Cerebellar nuclear complex (tissue), 1 donor: ENCODE results near the gene OR13C2.
"Not testable (repeated sequence)": the region's sequence is repeated elsewhere in the genome, so short reads cannot be mapped to it uniquely, and the experiment has no call there.

Experiments
- DNase-seq, 2 experiments: peaks; one replicate each; lab custom pipeline; 2025; lab: John Stamatoyannopoulos, UW

OR13C2 gene

DNA sequence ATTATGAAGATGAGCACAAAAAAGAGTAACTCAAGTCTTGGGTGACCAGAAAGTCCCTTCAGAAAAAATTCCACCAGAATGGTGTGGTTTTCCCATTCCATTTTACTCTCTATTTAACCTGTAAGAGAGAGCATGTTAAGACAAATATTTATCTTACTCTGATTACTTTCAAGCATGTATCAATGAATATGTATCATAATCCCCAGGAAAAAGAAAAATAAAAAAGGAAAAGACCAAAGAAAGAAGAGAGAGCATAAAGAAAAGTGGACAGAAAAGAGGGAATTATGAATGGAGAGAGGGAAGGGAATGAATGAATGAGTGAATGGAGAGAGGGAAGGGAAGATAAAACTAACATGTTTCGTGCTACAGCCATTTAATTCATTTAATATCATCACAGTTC is at the start of gene OR13C2:
Gene OR13C2 (minus strand): TSS at position 101 of the 400 bp plus-strand sequence. CDS start 0 bp downstream, at position 101.
- not testable (repeated sequence) for DNase-seq

DNA sequence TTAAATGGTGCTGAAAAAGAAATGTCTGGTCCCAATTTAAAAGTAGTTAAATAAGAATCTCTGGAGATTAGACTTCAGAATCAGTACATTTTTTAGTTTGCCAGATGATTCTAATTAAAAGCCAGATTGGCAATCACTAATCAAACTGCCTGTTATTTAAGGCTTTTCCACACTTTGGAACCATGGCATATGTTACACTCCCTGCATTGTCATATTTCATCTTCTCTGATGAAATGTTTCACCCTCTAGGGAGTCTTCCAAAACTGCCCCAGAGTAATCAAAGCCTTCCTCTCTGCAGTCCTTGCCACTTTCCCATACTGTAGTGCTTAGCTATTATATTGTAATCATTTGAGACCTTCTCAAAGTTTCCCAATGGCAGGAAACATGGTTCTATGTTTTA is 30.0 kb upstream of the OR13C2 start:
- DNase-seq: no peak

DNA sequence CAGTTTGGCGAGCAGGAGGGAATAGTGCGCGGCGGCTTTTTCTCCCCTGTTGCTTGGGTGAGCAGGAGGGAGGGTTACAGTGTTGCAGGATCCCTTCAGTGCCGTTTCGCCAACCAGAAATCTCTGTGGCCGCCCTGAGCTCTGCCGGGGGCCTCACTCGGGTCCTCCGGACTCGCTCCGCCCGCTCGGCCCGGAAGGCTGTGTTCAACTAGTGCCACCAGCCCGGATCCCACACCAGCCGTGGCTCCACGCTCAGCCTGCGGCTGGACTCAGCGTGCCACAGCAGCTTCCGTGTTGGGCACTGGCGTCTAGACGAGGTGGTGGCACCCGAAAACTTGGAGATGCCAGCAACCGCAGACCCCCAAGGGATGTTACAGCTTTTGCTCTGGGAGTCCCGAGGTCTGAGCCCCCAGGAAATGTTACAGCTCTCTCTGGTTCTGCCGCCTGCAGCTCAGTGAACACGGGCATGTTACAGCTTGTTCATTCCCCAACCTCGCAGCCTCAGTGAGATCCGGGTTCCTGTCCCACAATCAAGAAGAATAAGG is 28.6 kb upstream of the OR13C2 start:
- DNase-seq: no peak

DNA sequence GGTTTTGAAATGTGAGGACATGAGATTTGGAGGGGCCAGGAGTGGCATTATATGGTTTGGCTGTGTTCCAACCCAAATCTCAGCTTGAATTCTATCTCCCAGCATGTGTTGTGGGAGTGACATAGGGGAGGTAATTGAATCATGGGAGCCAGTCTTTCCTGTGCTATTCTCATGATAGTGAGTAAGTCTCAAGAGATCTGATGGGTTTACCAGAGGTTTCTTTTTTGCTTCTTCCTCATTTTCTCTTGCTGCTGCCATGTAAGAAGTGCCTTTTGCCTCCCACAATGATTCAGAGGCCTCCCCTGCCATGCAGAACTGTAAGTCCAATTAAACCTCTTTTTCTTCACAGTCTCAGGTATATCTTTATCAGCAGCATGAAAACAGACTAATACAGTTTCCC is 20.5 kb upstream of the OR13C2 start:
- not testable (repeated sequence) for DNase-seq

- DNase-seq: no peak
Observed at GRCh38 chr9:104618104-104618503, 12.7 kb upstream of the OR13C2 start, which contains the start of gene OR13C9. Gene OR13C9, minus strand, starts transcription at chr9:104618204. Its CDS starts 0 bp downstream, at chr9:104618204.

- DNase-seq: no peak
Observed at GRCh38 chr9:104617418-104617817, 12.0 kb upstream of the OR13C2 start.

GRCh38 chr9:104611213-104611612 is 5.8 kb upstream of the OR13C2 start:
- no peak for DNase-seq

DNA sequence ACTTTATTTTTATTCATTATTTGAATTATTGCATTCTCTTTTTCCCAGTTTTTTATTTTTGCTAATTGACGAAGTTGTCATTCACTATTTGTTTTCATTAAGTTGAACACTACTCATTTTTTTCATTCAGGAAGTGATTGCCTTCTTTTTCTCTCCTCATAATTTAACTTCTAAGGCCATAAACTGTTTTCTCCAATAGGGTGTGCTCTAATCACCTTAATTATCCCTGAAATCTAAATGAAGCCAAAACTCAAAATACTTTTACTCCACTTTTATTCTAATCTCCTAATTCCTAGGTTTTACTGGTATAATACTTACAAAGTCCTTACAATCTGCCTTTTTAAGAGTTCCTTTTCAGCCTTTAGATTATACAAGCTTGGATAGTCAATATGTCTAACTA is 2.9 kb upstream of the OR13C2 start:
- DNase-seq: no peak

DNA sequence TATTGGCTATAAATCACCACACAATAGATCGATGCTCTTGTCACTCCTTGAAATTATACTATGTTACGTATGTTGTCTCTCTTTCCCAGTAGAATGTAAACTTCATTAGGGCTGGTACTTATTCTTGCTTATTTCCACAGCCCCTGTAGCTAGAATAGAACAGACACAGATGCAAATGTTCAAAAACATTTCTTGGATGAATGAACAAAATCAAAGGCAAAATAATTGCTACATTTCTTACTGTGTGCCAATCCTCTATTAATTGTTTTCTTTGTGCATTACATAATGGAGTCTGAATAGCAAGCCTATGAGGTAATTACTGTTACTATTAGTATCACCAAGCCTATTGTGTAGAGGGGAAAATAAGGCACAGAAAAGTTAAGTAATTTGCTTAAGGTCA is 725 bp upstream of the OR13C2 start:
- no peak for DNase-seq

DNA sequence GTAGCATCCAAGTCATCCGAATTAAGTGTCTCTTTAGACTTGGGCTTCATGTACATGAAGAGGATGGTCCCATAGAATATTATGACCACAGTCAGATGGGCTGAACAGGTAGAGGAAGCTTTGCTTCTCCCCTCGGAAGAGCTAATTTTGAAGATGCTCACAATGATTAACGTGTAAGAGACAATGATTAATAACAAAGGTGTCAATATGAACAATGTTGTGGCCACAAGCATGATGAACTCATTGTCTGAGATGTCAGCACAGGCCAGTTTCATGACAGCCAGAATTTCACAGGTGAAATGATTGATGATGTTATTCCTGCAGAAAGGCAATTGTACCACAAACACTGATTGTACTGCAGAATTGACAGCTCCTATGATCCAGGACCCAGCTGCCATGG is 626 bp downstream of the OR13C2 start:
- no peak for DNase-seq

DNA sequence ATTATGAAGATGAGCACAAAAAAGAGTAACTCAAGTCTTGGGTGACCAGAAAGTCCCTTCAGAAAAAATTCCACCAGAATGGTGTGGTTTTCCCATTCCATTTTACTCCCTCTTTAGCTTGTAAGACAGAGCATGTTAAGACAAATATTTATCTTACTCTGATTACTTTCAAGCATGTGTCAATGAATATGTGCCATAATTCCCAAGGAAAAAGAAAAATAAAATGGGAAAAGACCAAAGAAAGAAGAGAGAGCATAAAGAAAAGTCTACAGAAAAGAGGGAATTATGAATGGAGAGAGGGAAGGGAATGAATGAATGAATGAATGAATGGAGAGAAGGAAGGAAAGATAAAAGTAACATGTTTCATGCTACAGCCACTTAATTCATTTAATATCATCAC is 6.1 kb downstream of the OR13C2 start, which contains the start of gene OR13C5:
Gene OR13C5 (minus strand): TSS at position 101 of the 400 bp plus-strand sequence. CDS start 0 bp downstream, at position 101.
- DNase-seq: not testable (repeated sequence)

GRCh38 chr9:104598749-104599148 is 6.7 kb downstream of the OR13C2 start:
- not testable (repeated sequence) for DNase-seq

DNA sequence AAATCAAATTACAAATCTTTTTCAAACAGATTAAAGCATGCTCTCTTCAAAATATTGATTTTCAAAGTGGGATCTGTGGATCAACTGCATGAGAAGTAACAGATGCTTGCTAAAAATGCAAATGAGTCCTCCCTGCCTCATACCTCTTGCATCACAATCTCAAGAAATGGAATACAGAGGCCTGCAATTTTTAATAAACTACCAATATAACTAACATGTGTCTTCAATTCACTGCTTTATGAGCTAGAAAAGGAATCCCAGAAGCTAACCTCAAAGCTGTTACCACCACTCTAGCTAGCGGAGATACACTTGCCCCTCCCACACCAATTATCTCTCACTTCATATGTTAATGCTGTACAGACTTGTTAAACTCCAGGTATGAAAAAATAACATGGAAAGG is 15.8 kb downstream of the OR13C2 start:
- DNase-seq: no peak

DNA sequence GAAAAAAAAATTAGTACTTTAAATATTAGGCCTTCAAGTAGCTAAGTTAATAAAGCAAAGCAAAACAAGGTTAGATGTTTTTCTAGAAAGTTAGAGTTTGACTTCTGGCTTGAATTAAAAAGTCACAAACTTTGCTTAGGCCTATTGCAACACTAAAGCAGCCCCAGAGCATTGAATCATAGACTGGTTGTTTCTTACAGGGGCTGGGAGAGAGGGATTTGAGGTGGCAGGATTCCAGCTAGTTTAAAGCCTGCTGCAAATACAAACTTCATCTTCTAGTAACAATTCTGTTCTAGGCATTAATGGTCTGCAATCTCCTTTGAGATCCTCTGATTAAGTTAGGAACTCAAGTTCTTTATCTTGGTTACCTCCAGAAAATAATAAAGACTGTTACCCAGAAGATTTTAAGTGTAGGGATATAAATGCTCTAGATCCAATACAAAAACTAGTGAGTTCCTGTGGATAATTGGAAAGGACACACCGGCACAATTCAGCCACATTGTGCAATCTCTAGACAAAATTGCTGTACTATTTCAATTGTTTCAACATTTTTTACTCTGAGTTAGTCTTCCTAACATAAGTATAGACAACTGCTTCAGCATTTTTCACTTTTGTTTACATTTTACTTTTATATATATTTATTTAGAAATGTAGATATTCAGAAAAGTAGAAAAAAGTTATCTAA is 18.8 kb downstream of the OR13C2 start:
- no peak for DNase-seq

DNA sequence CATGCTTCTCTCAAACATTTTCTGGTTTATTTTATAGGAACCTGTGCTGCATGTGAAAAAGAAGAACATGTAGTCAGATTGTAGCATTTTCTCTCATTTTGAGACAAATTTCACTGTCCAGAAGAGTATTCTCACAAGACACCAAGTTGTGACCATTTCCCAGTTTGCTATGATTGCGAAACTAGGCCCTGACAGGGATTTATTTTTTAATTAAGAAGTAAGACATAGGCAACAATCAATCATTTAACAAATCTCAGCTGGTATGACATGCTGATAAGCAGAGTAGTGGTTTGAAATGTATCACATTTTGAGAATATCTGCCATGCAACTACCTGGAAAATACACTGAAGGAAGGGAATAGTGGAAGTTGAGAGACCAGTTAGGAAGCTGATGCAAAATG is 24.9 kb downstream of the OR13C2 start:
- DNase-seq: no peak

DNA sequence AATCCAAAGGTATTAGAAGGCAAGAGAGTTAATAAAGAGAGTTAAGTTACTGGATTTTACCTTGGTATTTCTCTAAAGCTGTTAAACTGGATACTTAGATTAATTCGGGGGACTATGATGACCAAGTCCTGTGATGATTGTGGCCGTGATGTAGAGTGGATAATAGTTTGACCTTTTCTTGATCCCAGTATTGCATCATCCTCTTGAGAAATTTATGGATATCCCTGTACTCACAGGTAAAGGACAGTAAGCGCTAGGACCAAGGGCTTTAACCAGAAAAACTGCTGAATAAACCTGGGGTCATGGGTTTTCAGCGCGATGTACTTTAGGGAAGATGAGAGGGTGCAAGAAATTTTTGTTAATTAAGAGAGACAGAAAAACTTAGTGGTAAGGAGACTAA is 28.2 kb downstream of the OR13C2 start:
- no peak for DNase-seq

DNA sequence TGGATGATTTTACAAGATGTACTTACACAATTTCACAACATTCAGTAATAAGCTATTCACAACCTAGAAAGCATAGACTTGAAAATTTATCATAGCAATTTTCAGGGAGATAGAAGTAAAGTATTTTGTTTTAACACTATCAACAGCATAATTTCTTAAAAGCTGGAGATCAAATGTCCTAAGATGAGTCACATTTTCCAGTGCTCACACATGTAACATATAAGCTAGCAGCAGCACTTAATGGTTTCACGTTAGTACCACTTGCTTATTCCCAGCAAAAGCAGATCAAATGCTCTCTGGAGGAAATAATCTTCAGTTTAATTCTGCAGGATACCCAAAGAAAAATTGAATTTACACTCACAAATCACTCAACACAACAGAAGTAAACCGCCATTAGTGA is 30.0 kb downstream of the OR13C2 start:
- no peak for DNase-seq

- DNase-seq: no peak
Observed at GRCh38 chr9:104572612-104573011, 32.8 kb downstream of the OR13C2 start.

DNA sequence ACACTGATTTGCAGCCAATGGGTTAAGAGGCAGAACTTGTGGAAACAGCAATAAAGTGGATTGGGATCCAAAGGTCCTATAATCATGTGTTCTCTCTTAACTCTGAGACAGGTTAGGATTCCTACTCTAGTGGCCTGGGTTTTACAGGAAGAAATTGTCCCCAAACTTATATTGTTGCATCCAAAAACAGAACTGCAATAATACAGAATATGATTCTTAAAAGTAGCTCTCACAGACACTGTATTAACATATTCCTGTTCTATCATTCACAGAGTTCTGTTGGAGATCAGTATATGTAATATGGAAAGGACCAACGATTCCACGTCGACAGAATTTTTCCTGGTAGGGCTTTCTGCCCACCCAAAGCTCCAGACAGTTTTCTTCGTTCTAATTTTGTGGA is 36.6 kb downstream of the OR13C2 start, which contains the start of gene OR13C8:
Gene OR13C8 (plus strand): TSS at position 301 of the 400 bp plus-strand sequence. CDS start 0 bp downstream, at position 301.
- no peak for DNase-seq

GRCh38 chr9:104564358-104564757 is 41.1 kb downstream of the OR13C2 start:
- no peak for DNase-seq

- DNase-seq: no peak
Observed at GRCh38 chr9:104556830-104557634, 48.4 kb downstream of the OR13C2 start.

GRCh38 chr9:104555521-104555920 is 49.9 kb downstream of the OR13C2 start:
- DNase-seq: no peak
